GM23248 (cell line): Measurements from ENCODE around the gene LRMDA. TPM values are rescaled to one million over a fixed set of nuclear protein-coding genes. Genes with fewer than 3 reads are reported as not detected.
A peak's percentile ranks its signal among the peaks of the same experiment; 100 is the strongest.

ENCODE experiments used
- DNase-seq: peaks from one replicate; pipeline ENCODE4 v3.0.0-alpha.2; 2015
- H2AFZ ChIP-seq: fragments of 200-600 bp; sonication (generic); 2 replicates; pipeline ENCODE4 v1.6.1; 2016; ENCODE audit warnings: antibody characterized with exemption
- H3F3A ChIP-seq: fragments of 200-600 bp; sonication (generic); 2 replicates; pipeline ENCODE4 v1.6.1; 2016; ENCODE audit warnings: mild to moderate bottlenecking, antibody characterized with exemption, mixed run types; ENCODE audit not compliant: insufficient read depth
- H3K27ac ChIP-seq: fragments of 200-600 bp; sonication (generic); 2 replicates; pipeline ENCODE4 v1.5.1; 2016; ENCODE audit warnings: mild to moderate bottlenecking
- H3K27me3 ChIP-seq: fragments of 200-600 bp; sonication (generic); replicated peaks from 2 replicates; pipeline ENCODE4 v1.6.1; 2016; ENCODE audit warnings: mild to moderate bottlenecking; ENCODE audit not compliant: insufficient read depth
- H3K36me3 ChIP-seq: fragments of 200-600 bp; sonication (generic); 2 replicates; pipeline ENCODE4 v1.6.1; 2016; ENCODE audit warnings: low read depth, mild to moderate bottlenecking
- H3K4me1 ChIP-seq: fragments of 200-600 bp; sonication (generic); 2 replicates; pipeline ENCODE4 v1.6.1; 2016; ENCODE audit warnings: mild to moderate bottlenecking; ENCODE audit not compliant: insufficient read depth
- H3K4me2 ChIP-seq: fragments of 200-600 bp; sonication (generic); one replicate; pipeline ENCODE4 v1.6.1; 2016; ENCODE audit warnings: mild to moderate bottlenecking; ENCODE audit not compliant: unreplicated experiment
- H3K4me3 ChIP-seq: fragments of 200-600 bp; sonication (generic); 2 replicates; pipeline ENCODE4 v1.5.1; 2016; ENCODE audit warnings: mild to moderate bottlenecking
- H3K79me2 ChIP-seq: fragments of 200-600 bp; sonication (generic); 2 replicates; pipeline ENCODE4 v1.6.1; 2016; ENCODE audit warnings: mild to moderate bottlenecking; ENCODE audit not compliant: insufficient read depth
- H3K9ac ChIP-seq: fragments of 200-600 bp; sonication (generic); 2 replicates; pipeline ENCODE4 v1.6.1; 2016; ENCODE audit warnings: mild to moderate bottlenecking
- H3K9me2 ChIP-seq: fragments of 200-600 bp; sonication (generic); 2 replicates; pipeline ENCODE4 v1.6.1; 2016; ENCODE audit warnings: mixed run types, mild to moderate bottlenecking, moderate library complexity; ENCODE audit not compliant: insufficient read depth
- H3K9me3 ChIP-seq: fragments of 200-600 bp; sonication (generic); one replicate; pipeline ENCODE4 v1.6.1; 2017; ENCODE audit warnings: low read depth
- H4K20me1 ChIP-seq: fragments of 200-600 bp; sonication (generic); 2 replicates; pipeline ENCODE4 v1.6.0; 2016; ENCODE audit not compliant: insufficient read depth
- EZH2 ChIP-seq: fragments of 200-600 bp; sonication (generic); IDR thresholded peaks from 2 replicates; pipeline ENCODE4 v1.6.1; 2018; ENCODE audit warnings: antibody characterized with exemption, mild to moderate bottlenecking; ENCODE audit not compliant: insufficient read depth, poor library complexity, severe bottlenecking
- EZH2phosphoT487 ChIP-seq: fragments of 200-600 bp; sonication (generic); IDR thresholded peaks from 2 replicates; pipeline ENCODE4 v1.6.1; 2018; ENCODE audit warnings: antibody characterized with exemption, moderate library complexity, mild to moderate bottlenecking, low read depth; ENCODE audit not compliant: insufficient read depth
- WGBS, 2 experiments: methylation state at CpG; one replicate each; pipeline ENCODE4 v1.1.6; 2015 to 2017; ENCODE audit warnings: low lambda C conversion rate in 2 of 2, low coverage in 1 of 2; ENCODE audit errors: missing lambda C conversion rate in 2 of 2; 5-methylcytosine and 5-hydroxymethylcytosine counted together
- in situ Hi-C: fragments of 300-500 bp; cut with MboI; formaldehyde crosslinking; loops from 2 replicates; pipeline ENCODE4 v1.15.0; 2020
- polyA plus RNA-seq: library from polyadenylated mRNA; unstranded; fragments of >200 nt; fragmentation: Nextera tagmentation; extraction: Ambion mirVana; gene quantifications from 2 replicates; pipeline ENCODE4 v1.2.1, GENCODE V29; 2016
- total RNA-seq: library from RNA; depleted of rRNA; stranded (reverse); fragments of >200 nt; shearing (Covaris generic); gene quantifications from 2 replicates; pipeline ENCODE4 v1.2.3, GENCODE V29; 2014

The LRMDA gene
- total and polyA plus RNA-seq, 2 experiments from 2014 or later, result 2.6 TPM; not detected in 1

DNA sequence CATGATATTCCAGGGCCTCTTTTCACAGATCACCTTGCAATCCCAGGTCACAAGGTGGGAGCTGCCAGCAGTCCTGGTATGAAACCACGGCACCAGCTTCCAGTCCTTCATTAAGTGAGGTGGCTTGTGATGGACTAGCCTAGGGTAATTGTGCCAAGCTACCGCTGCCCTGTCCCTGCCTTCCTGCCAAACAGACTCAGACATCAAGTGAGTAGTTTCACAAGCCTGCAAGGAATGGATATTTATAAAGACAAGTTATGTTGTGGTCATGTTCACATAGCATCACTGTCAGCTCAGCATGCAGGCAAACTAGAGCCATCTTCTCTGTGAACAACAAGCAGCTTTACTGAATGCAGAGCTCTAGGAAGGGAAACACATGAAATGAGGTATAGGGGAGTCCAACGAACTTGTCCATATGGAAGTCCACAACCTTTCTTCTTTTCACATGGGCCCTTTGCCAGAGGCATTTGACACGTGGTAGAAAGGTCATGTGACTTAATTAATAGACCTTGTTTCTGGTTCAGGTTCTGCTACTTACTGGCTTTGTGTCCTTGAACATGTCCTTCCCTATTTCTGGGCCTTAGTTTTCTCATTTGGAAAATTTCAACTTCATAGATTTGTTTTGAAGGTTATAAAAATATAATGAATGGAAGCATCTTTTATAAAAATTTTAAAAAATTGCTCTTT lies 1145.0 kb downstream of the LRMDA start:
- in situ Hi-C loops, result no loop called here
- no peak overlapping the region for H2AFZ ChIP-seq
- H3K9me2 ChIP-seq, result no peaks in the 10 kb centered on the region
- H3K4me2 ChIP-seq, result peak overlapping the region; percentile 31
- no peak overlapping the region for H3K9ac ChIP-seq
- 16 to 17% methylated on average over 4 of the region's 4 CpGs for WGBS, 2 experiments
- H4K20me1 ChIP-seq, result no peaks in the 10 kb centered on the region
- H3K27ac ChIP-seq, result peak overlapping the region; percentile 29; the same call in 1 of the 2 replicates
- no peaks in the 10 kb centered on the region for H3K36me3 ChIP-seq
- no peaks in the 10 kb centered on the region for H3K9me3 ChIP-seq
- peak; percentile 90 for DNase-seq
- H3K27me3 ChIP-seq, result no peaks in the 10 kb centered on the region
- no peak overlapping the region for H3K4me3 ChIP-seq
- no peaks in the 10 kb centered on the region for H3K79me2 ChIP-seq
- peaks cover 21% of the 10 kb centered on the region for H3K4me1 ChIP-seq
- H3F3A ChIP-seq, result peaks cover 20% of the 10 kb centered on the region
- TF ChIP-seq EZH2 (no peak), EZH2phosphoT487 (0 out of 2 replicates have a peak, but pooled peaks have one; percentile 60)

GRCh38 chr10:76577455-76577854 lies 1146.0 kb downstream of the LRMDA start:
- no peaks in the 10 kb centered on the region for H4K20me1 ChIP-seq
- no peak for DNase-seq
- H3K9ac ChIP-seq, result no peak overlapping the region
- TF ChIP-seq EZH2phosphoT487 (no peak), EZH2 (no peak)
- H3K9me3 ChIP-seq, result no peaks in the 10 kb centered on the region
- 97% methylated on average over 2 of the region's 2 CpGs for WGBS, 2 experiments
- no peak overlapping the region for H3K4me2 ChIP-seq
- H3K27me3 ChIP-seq, result no peaks in the 10 kb centered on the region
- no peaks in the 10 kb centered on the region for H3K79me2 ChIP-seq
- H2AFZ ChIP-seq, result no peak overlapping the region
- no peak overlapping the region for H3K4me3 ChIP-seq
- no peak overlapping the region for H3K27ac ChIP-seq
- H3F3A ChIP-seq, result peaks cover 20% of the 10 kb centered on the region
- H3K9me2 ChIP-seq, result no peaks in the 10 kb centered on the region
- peaks cover 19% of the 10 kb centered on the region for H3K4me1 ChIP-seq
- in situ Hi-C loops, result no loop called here
- no peaks in the 10 kb centered on the region for H3K36me3 ChIP-seq

DNA sequence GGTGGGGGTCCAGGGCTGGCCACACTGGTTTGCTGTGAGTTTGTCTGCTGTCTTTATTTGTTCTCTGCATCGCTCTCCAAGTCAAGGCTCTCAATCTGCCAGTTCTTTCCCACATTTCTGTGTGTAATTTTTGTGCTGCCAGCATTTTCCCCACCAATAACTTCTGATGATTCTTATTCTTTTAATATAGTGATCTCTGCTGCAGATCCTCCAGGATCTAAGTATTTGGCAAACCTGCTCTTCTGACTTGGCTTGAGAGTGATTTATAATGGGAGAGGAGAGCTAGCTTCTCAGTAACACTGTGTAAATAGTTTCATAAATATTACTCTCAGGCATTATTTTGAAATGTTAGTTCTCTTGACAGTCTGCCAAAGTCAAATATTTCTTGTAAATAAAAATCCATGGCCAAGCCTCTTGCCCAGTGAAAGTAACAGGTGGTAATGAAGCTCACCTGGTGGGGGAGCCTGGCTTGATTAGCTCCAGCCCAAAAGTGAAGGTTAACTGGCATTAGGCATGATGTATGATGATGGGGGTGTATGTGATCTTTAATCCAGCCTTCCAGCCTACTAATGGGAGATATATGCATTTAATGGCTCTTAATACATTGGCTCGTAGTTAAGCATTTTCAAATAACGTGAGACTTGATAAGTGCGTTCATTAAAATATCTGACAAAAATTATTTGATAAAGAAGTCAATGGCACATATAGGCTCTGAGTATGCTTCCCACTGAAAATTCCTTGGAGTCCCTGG lies 1150.3 kb downstream of the LRMDA start:
- in situ Hi-C loops, result no loop called here

GRCh38 chr10:76582531-76582930 lies 1151.1 kb downstream of the LRMDA start:
- DNase-seq, result peak; percentile 20
- Histone ChIP-seq H3K79me2 (no peaks in the 10 kb centered on the region), H3K4me2 (peak overlapping the region; percentile 53), H3K27ac (no peak overlapping the region), H3K9ac (no peak overlapping the region), H3K4me1 (peaks cover 21% of the 10 kb centered on the region), H2AFZ (no peak overlapping the region), H3K4me3 (no peak overlapping the region), H3K36me3 (no peaks in the 10 kb centered on the region), H3K9me3 (no peaks in the 10 kb centered on the region), H3K9me2 (no peaks in the 10 kb centered on the region), H4K20me1 (no peaks in the 10 kb centered on the region), H3F3A (peaks cover 18% of the 10 kb centered on the region), H3K27me3 (no peaks in the 10 kb centered on the region)
- WGBS, 2 experiments, result 85 to 93% methylated on average over 1 of the region's 1 CpG
- in situ Hi-C loops, result no loop called here
- TF ChIP-seq EZH2phosphoT487 (no peak), EZH2 (no peak)

More for the DNA sequence above, 1150.3 kb downstream of the LRMDA start:
- peaks cover 28% of the 10 kb centered on the region for H3K4me1 ChIP-seq
- H3K79me2 ChIP-seq, result no peaks in the 10 kb centered on the region
- no peak overlapping the region for H3K27ac ChIP-seq
- H3K4me2 ChIP-seq, result no peak overlapping the region
- WGBS, 2 experiments, result 97 to 98% methylated on average over 4 of the region's 4 CpGs
- peaks cover 27% of the 10 kb centered on the region for H3F3A ChIP-seq
- no peak overlapping the region for H3K4me3 ChIP-seq
- TF ChIP-seq EZH2phosphoT487 (no peak), EZH2 (no peak)
- no peaks in the 10 kb centered on the region for H3K27me3 ChIP-seq
- H4K20me1 ChIP-seq, result no peaks in the 10 kb centered on the region
- no peak for DNase-seq
- no peaks in the 10 kb centered on the region for H3K9me3 ChIP-seq
- H3K36me3 ChIP-seq, result no peaks in the 10 kb centered on the region
- no peak overlapping the region for H2AFZ ChIP-seq
- H3K9me2 ChIP-seq, result no peaks in the 10 kb centered on the region
- H3K9ac ChIP-seq, result no peak overlapping the region
